DMS 273 (cell line): ENCODE measurements around the gene DNAAF5.

Experiments used
- DNase-seq: peaks from one replicate; lab custom pipeline; 2025; ENCODE audit not compliant: unreplicated experiment; lab: John Stamatoyannopoulos, UW

Gene DNAAF5

GRCh38 chr7:831596-832166 lies 105.2 kb downstream of the DNAAF5 start:
- DNase-seq, result peak; percentile 54

- no peak for DNase-seq
Observed at GRCh38 chr7:832167-832967, 105.9 kb downstream of the DNAAF5 start, which contains the start of gene SUN1. Gene SUN1, plus strand, starts transcription at chr7:832476. Its CDS starts 49 bp downstream, at chr7:832525.

- DNase-seq, result no peak
Observed at GRCh38 chr7:832968-833424, 106.5 kb downstream of the DNAAF5 start.

- no peak for DNase-seq
Observed at GRCh38 chr7:833601-834258, 107.2 kb downstream of the DNAAF5 start.

GRCh38 chr7:834277-834676 lies 107.8 kb downstream of the DNAAF5 start:
- no peak for DNase-seq

- DNase-seq, result no peak
Observed at GRCh38 chr7:835021-835420, 108.5 kb downstream of the DNAAF5 start.

GRCh38 chr7:835485-836401 lies 109.2 kb downstream of the DNAAF5 start:
- DNase-seq, result peak; percentile 79
